GM21576 (cell line): ENCODE measurements around the gene RNF43.
A peak's percentile ranks its signal among the peaks of the same experiment; 100 is the strongest.

Experiments used
- ATAC-seq: cut with Tn5 transposase; IDR thresholded peaks from one replicate; pipeline ENCODE4 v1.9.1; 2021; ENCODE audit warnings: mild to moderate bottlenecking, moderate library complexity; ENCODE audit not compliant: unreplicated experiment

RNF43 gene

DNA sequence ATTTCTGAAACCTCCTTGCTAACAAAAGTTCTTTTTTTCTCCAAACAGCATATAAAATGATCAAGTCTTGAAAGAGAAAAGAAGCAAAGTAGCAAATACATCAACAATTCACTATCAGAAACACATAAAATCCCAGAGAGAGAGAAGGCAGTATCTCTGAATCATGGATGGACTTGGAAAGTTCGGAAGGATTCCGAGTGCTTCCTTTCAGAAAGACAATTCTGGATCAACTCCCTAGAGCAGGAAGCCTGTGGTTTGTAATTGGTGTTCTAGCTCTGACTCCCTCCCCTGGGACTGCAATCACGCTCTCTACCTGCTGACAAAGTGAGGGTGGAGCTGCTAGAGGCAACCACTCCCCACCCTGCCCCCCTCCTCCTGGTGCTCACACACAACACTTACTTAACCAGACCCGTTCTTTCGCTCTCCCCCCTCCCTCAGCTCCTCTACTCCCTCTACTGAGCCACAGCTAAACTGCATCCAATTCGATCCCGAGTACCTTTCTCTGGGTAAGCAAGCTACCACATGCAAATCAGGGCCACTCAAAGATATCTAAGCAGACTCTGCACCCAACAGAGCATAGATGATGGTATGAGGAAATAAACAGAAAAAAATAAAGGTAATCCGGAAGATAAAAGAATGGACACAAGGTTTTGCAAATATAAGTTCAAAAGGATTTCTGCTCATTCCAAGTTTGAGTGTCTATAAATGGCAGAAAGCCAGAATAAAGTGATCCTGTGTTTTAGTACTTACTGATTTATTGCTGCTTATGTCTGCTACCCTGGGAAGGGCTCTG, at the start of gene RNF43:
TSS of gene RNF43 (minus strand) at position 235 of the 793 bp plus-strand sequence. CDS start 1,957 bp downstream, outside the sequence.
- ATAC-seq, result peak; percentile 96

DNA sequence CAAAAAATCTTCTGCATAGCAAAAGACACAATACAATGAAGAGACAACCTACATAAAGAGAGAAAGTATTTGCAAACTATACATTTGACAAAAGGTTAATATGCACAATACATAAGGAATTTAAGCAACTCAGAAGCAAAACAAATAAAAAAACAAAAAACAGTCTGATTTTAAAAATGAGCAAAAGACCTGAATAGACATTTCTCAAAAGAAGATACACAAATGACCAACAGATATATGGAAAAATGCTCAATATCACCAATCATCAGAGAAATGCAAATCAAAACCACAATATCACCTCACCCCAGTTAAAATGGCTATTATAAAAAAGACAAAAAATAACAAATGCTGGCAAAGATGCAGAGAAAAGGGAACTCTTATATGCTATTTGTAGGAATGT, 38.2 kb upstream of the RNF43 start:
- no peak for ATAC-seq

DNA sequence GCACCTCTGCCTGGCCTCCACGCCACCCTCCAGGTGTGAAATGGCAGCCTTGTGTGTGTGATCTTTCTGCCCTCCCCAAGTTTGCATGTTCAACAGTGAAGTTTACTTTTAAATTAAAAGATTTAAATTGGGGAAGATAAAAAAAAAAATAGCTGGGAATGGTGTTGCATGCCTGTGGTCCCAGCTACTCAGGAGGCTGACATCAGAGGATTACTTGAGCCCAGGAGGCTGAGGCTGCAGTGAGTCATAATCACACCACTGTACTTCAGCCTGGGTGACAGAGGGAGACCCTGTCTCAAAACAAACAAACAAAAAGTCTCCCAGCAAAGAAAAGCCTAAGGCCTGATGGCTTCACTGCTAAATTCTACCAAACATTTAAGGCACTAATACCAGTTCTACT, 35.4 kb upstream of the RNF43 start:
- no peak for ATAC-seq

DNA sequence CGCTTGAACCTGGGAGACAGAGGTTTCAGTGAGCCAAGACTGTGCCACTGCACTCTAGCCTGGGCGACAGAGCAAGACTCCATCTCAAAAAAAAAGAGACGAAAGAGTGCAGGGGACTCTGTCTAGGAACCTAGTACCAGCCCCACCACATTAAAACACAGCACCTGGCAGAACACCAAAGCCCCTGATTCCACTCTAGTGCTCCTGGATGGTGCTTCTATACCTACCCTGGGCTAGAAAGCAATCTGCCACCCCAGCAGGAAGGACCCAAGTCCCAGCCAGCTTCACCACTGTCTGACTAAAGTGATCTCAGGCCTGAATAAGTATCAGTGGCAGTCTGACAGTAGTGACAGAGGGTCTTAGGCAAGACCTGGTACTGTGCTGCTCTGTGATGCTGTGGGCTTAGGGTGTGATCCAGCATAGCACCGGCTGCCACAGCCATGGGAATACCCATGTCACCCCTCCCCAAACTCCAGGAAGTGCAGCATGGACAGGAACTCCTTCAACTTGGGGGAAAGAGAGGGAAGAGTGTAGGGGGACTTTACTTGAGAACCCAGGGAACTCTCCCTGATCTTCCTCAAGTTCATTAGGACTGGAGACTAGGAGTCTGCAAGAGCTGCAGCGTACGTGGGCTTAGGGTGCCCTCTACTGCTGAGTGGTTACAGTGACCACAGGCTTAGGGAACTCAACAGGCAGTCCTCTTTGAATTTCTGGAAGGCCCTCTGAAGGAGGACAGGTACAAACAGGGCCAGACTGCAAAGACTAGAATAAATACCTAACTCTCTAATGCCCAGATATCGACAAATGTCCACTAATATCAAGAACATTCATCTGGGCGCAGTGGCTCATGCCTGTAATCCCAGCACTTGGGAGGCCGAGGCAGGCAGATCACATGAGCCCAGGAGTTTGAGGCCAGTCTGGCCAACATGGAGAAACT, 30.0 kb upstream of the RNF43 start:
- peak; percentile 64 for ATAC-seq

DNA sequence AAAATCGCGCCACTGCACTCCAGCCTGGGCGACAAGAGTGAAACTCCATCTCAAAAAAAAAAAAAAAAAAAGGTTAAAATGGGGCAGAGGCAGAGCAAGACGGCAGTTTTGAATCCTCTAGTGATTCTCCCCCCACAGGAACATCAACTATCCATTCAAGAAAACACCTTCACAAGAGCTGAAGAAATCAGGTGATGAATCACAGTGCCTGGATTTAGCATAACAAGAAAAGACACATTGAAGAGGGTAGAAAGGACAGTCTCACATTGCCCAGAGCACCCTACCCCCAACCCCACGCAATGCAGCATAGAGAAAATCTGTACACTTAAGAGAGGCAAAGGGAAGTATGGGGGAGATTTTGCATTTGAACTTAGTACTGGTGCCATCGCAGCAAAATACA, 28.8 kb upstream of the RNF43 start:
- no peak for ATAC-seq

DNA sequence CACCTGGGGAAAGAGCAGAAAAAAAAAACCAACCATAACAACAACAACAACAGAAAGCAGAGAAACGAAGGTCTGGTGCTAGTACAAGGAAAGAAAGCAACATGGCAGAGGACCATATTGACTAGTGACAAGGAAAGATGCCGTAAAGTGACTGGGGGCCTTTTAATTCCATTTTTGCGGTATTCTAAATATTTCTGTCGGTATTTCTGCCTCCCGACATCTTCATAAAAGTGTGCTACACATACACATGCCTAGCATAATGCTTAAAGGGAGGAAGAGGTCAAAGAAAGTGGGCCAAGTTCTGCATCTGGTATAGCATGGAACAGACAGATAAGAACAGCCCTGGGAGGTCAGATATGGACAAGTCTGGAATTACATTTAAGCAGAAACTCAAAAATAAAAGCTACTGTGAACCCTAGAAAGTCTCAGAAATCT, 19.5 kb upstream of the RNF43 start:
- no peak for ATAC-seq

DNA sequence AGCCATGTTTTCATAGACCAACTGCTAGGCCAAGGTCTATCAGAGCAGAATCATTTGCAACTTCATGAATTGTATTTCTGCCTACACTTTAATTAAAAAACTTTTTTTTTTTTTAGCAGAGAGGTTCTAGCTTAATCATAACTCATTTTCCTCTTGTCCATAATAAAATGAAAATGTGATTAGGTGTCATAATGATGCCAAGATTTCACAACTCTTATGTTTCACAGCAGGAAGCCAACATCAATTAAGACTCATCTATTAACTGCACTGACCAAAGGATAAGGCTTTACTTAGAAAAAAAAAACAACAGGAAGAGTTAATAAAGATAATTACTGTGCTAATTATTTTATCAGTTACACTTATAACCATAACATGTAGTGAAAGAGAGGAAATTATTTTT, 18.9 kb upstream of the RNF43 start:
- no peak for ATAC-seq

DNA sequence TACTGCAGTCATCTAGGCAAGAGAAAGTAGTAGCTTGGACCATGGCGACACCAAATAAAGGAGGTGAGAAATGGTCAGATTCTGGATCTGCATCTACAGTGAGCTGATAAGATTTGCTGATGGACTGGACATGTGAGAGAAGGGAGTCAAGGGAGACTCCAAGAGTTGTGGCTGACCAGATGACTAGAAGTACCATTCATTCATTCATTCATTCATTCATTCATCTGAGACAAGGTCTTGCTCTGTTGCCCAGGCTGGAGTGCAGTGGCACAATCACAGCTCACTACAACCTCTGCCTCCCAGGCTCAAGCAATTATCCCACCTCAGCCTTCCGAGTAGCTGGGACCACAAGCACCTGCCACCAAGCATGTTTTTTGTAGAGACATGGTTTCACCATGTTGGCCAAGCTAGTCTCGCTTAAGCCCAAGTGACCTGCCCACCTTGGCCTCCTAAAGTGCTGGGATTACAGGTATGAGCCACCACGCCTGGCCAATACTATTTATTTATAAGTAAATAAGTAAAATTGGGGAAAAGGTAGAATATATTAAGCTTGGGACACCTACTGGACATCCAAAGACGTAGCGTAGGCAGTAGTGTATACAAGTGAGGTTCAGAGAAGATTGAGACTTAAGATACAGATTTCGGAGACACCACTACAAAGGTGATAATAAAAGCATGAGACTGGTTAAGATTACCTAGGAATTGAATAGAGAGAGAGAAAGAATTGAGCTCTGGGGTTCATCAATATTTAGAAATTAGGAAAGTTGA, 15.7 kb upstream of the RNF43 start:
- no peak for ATAC-seq

DNA sequence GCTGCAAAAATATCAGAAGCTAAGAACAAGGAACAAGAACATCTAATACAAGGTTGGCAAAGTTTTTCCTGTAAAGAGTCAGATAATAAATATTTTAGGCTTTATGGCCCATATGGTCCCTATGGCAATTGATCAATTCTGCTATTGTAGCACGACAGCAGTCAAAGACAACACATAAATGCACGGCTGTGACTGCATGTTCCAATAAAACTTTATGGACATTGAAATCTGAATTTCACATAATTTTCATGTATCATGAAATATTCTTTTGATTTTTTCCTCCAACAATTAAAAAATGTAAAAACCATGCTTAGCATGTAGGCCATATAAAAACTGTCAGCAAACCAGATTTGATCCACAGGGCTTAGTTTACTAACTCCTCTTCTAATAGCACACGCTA, 10.5 kb upstream of the RNF43 start:
- ATAC-seq, result no peak

DNA sequence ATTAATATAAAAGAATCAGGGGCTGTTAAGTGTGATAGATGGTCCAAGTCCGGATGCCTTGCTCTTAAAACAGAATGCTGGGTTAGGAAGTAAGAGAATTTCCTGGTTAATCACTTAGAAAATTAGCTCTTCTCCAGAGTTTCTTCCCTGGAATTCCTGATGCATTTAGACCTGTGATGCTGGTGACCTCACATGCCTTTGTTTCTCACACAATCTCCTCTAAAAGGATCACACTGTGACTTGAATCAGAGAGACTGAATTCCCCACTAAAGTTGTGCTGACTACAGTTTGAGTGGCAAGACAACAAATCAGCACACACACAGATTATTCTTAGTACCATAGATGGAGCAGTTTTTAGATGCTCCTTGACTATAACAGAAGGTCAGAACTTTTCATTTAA, 4.4 kb upstream of the RNF43 start:
- no peak for ATAC-seq

DNA sequence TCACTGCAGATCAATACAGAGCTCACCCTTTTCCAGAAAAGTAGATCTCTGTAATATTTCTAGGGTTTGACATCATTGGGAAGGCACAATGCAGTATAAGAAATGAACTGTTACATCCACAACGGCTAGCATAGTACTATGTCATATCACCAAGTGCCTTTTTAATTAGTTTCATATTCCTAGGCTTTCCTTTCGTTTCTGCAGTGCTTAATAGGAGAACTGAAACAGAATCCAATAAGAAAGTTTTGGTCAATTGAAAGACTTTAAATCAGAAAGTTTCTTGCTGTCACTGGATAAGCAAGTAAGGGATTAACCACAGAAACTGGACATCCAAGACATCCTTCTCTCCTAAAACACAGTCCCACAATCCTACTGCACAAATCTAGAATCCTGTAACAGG, 3.5 kb upstream of the RNF43 start:
- no peak for ATAC-seq

DNA sequence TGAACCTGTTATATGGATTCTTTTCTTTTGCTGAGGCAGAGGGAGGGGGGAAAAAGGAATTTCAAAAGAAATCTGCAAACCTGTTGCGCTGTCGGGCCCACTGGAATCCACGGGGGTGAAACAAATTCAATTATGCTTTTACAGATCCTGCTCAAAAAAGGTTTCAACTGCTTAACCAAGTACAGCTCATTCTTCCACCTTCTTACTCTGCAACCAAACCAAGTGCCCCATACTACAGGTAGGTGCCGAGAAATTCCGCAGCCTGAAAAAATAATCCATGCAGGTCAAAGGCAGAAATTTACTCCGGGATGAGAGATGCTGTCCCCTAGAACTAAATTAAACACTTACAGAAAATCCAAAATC, 416 bp downstream of the RNF43 start:
- ATAC-seq, result no peak

DNA sequence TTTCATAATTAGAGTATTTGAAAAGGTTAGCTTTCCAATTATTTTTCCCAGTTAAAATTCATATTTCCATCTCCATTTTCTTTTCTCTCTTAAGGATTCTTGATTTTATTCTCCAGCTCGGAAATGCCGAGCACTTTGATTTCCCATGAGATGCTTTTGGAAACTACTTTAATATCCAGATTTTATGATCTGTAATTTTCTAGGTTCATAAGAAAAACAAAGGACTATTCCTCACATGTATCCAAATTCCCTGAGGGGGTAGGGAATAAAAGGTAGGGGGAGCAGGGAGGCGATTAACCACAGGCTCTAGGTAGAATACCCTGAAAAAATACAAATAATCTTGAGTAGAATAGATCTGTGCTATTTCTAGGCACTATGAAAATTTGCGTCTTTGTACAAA, 938 bp downstream of the RNF43 start:
- no peak for ATAC-seq

DNA sequence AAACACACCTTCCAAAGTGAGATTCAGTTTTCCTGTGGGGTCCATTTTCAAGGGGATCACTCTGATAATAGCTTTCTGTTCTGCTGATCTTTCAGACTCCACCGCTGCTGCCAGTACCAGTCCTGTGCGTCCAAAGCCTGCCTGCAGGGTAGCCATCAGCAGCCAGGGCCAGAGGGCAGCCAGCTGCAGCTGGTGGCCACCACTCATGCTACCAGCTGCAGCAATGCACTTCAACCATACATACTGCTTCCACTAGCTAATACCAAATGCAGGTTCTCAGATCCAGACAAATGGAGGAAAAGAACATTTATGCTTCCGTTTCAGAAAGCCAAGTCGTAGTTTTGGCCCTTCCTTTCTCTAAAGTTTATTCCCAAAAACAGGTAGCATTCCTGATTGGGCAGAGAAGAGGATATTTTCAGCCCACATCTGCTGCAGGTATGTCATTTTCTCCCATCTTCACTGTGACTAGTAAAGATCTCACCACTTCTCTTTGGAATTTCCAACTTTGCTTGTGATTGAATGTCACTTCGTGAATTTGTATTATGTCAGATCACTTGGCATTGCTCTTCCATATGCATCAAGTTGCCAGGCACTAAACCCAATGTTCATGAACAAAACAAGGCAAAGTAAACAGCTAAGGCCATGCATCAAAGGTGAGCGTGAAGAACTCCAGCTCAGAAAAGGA, 1.8 kb downstream of the RNF43 start:
- no peak for ATAC-seq

DNA sequence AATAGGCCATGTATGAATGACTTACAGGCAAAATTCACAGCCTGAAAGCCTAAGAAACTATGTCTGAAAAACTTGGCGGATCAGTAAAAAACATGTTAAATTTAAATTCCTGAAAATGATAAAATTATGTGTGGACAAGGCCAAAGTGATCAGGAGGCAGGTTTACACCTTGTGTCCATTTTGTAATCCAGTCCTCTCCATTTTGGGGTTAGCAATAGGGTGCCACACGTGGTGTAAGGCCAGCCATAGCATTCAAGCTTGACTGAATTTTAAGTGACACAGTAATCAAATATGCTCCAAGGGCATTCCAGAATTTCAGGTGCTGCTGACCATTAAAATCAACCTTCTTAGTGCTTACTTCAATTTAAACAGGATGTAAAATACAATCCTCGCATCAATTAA, 2.7 kb downstream of the RNF43 start:
- ATAC-seq, result no peak

DNA sequence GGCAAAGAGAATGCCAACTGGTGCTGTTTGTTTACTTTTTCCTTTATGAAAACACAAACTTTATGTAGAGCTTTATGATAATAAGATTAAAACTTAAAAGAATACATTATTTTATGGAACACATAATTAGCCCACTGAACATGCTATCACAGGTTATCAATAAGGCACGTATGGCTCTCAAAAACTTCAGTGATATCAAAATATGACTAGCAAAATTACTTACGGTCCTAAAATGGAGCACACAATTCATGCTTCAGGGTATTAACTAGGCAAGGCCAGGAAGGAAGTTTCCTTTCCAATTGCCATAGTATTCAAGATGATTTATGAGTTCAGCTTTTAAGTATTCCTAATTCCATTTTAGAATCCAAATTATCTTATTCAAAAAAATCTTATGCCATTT, 3.6 kb downstream of the RNF43 start:
- ATAC-seq, result no peak

DNA sequence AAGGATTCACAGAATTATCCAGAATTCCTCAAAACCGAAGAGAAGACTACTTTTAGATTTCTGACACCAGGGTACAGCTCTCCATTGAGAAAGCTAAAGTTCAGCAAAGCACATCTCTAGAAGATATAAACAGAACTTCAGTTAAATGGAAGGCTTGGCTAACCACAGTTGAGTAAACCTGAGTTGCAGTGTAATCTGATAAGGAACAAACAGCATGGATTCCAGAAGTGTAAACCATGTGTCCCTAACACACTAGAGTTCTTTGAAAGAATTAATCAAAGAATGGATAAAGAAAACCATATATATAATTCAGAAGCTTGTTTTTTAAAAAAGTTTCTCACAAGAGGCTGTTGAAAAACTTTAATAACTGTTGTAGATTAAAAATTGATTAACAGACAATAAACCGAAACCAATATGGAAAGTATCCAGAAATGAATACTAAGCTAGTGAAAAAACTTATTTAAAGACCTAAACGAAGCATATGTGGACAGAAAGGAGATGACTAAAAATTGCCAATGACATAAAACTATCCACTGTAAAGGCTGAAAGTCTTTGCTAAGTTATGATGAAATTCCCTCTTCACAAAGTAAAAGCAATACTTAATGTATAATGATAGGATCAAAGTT, 4.3 kb downstream of the RNF43 start:
- ATAC-seq, result no peak

DNA sequence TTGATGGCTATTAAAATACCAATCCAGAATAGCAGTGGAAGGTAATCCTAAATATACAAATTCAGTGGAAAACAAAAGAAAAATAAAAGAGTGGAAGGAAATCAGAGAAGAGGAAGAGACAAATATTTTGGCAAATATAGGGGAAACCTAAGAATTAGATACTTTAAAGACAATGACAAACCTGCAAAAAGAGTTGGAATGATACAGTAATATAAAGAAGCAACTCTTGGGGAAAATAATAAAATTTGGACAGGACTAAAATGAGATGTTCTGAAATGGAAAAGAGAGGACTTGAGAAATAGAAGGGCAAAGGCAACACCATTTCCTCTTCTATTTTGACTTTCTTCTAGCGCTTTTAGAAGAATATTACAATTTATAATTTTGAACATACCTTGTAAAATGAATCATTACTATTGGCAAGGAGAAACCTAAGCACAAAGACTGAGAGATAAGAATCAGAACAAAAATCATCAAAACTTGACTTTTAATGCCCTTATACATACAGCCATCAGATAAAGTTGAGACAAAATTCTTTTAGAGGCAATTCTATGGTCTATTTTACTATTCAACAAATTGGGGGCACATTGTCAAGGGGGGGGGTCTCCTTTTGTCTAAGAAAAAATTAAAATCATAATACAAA, 5.2 kb downstream of the RNF43 start:
- ATAC-seq, result no peak

DNA sequence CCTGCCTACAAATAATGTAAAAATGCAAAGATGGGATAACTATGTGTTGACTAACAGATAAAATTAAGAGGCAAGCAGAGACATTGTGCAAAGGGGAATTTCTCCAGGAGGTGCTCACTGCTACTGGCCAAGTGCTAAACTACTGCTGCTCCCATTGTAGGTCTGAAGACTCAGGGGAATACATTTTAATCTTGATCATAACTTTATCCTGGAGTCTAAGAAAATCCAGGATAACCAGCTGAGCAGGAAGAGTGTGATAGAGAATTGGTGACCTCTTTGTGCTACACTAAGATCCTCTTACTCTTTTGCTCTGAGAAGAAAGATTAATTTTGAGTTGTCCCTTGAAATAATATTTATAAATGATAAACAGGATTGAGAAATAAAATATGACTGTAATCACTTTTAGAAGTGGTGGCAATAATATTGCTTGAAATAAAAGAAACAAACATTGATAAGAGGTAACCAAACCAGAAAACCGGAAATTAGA, 5.9 kb downstream of the RNF43 start:
- ATAC-seq, result no peak
